H9 (cell line): ENCODE results near the gene TSPAN31. TPM values are rescaled to one million over a fixed set of nuclear protein-coding genes. Genes with fewer than 3 reads are reported as not detected.

Source experiments
- DNase-seq: peaks from one replicate; pipeline ENCODE4 v3.0.0-alpha.2; 2017
- H2AFZ ChIP-seq: one replicate; pipeline ENCODE4 v1.6.1; 2013; ENCODE audit warnings: mild to moderate bottlenecking, low read length, control low read depth, moderate library complexity
- H2AK5ac ChIP-seq: 2 replicates; pipeline ENCODE4 v1.6.1; 2013; ENCODE audit warnings: low read length, control low read depth, mixed read lengths; ENCODE audit not compliant: insufficient read length
- H2BK120ac ChIP-seq: one replicate; pipeline ENCODE4 v1.6.1; 2013; ENCODE audit warnings: low read depth, mild to moderate bottlenecking, low read length, control low read depth, inconsistent platforms; ENCODE audit not compliant: poor library complexity, severe bottlenecking
- H2BK12ac ChIP-seq: 2 replicates; pipeline ENCODE4 v1.6.1; 2013; ENCODE audit warnings: low read length, control low read depth, mixed read lengths, low read depth; ENCODE audit not compliant: insufficient read length
- H2BK15ac ChIP-seq: 2 replicates; pipeline ENCODE4 v1.6.1; 2013; ENCODE audit warnings: low read depth, low read length, control low read depth
- H2BK20ac ChIP-seq: one replicate; pipeline ENCODE4 v1.6.1; 2013; ENCODE audit warnings: low read depth, mild to moderate bottlenecking, low read length, control low read depth, inconsistent platforms; ENCODE audit not compliant: poor library complexity, severe bottlenecking
- H2BK5ac ChIP-seq: 2 replicates; pipeline ENCODE4 v1.6.1; 2013; ENCODE audit warnings: low read length, control low read depth, mixed read lengths; ENCODE audit not compliant: insufficient read length
- H3K14ac ChIP-seq: 2 replicates; pipeline ENCODE4 v1.6.1; 2013; ENCODE audit warnings: low read length, control low read depth; ENCODE audit not compliant: insufficient read depth
- H3K18ac ChIP-seq: 2 replicates; pipeline ENCODE4 v1.6.1; 2013; ENCODE audit warnings: low read depth, mild to moderate bottlenecking, mixed read lengths, low read length, control low read depth; ENCODE audit not compliant: insufficient read length
- H3K23ac ChIP-seq: 2 replicates; pipeline ENCODE4 v1.6.1; 2013; ENCODE audit warnings: low read length, control low read depth, mixed read lengths, low read depth; ENCODE audit not compliant: insufficient read length
- H3K23me2 ChIP-seq: 2 replicates; pipeline ENCODE4 v1.6.1; 2013; ENCODE audit warnings: low read depth, mild to moderate bottlenecking, mixed read lengths, low read length, control low read depth; ENCODE audit not compliant: insufficient read length, poor library complexity, severe bottlenecking
- H3K27ac ChIP-seq: 2 replicates; pipeline ENCODE4 v1.5.1; 2013; ENCODE audit warnings: low read length, control low read depth, mixed read lengths, low read depth; ENCODE audit not compliant: insufficient read length
- H3K27me3 ChIP-seq: 2 replicates; pipeline ENCODE4 v1.6.1; 2013; ENCODE audit warnings: low read length, control low read depth, inconsistent platforms; ENCODE audit not compliant: insufficient read depth
- H3K4ac ChIP-seq: 2 replicates; pipeline ENCODE4 v1.6.1; 2013; ENCODE audit warnings: low read depth, mild to moderate bottlenecking, control low read depth, inconsistent platforms, low read length, moderate library complexity
- H3K4me1 ChIP-seq: 2 replicates; pipeline ENCODE4 v1.6.1; 2013; ENCODE audit warnings: low read length, control low read depth, inconsistent platforms; ENCODE audit not compliant: insufficient read depth
- H3K4me2 ChIP-seq: 2 replicates; pipeline ENCODE4 v1.6.1; 2013; ENCODE audit warnings: low read length, control low read depth, mixed read lengths; ENCODE audit not compliant: insufficient read length, insufficient read depth
- H3K56ac ChIP-seq: 2 replicates; pipeline ENCODE4 v1.6.1; 2013; ENCODE audit warnings: low read depth, mild to moderate bottlenecking, mixed read lengths, low read length, control low read depth; ENCODE audit not compliant: insufficient read length
- H3K79me1 ChIP-seq: 2 replicates; pipeline ENCODE4 v1.6.1; 2013; ENCODE audit warnings: low read depth, mild to moderate bottlenecking, moderate library complexity, low read length, control low read depth, inconsistent platforms; ENCODE audit not compliant: insufficient read depth, poor library complexity, severe bottlenecking
- H3K79me2 ChIP-seq: 2 replicates; pipeline ENCODE4 v1.6.1; 2013; ENCODE audit warnings: low read length, control low read depth, inconsistent platforms; ENCODE audit not compliant: insufficient read depth
- H3K9ac ChIP-seq: 2 replicates; pipeline ENCODE4 v1.6.1; 2013; ENCODE audit warnings: low read length, control low read depth, mixed read lengths; ENCODE audit not compliant: insufficient read length; ENCODE audit errors: extremely low read depth
- H3K9me3 ChIP-seq: one replicate; pipeline ENCODE4 v1.6.1; 2013; ENCODE audit warnings: low read depth, low read length, inconsistent platforms; ENCODE audit not compliant: control insufficient read depth
- H3T11ph ChIP-seq: one replicate; pipeline ENCODE4 v1.6.1; 2013; ENCODE audit warnings: mild to moderate bottlenecking, low read length, control low read depth, inconsistent platforms
- H4K20me1 ChIP-seq: one replicate; pipeline ENCODE4 v1.6.1; 2013; ENCODE audit not compliant: control insufficient read depth, insufficient read length, insufficient read depth
- H4K5ac ChIP-seq: 2 replicates; pipeline ENCODE4 v1.6.1; 2013; ENCODE audit warnings: low read depth, mild to moderate bottlenecking, mixed read lengths, low read length, control low read depth; ENCODE audit not compliant: insufficient read length
- H4K8ac ChIP-seq: replicated peaks from 2 replicates; pipeline ENCODE4 v1.6.1; 2013; ENCODE audit warnings: low read length, control low read depth, mixed read lengths, low read depth; ENCODE audit not compliant: insufficient read length
- H4K91ac ChIP-seq: 2 replicates; pipeline ENCODE4 v1.6.1; 2013; ENCODE audit warnings: low read depth, mild to moderate bottlenecking, moderate library complexity, mixed read lengths, low read length, control low read depth; ENCODE audit not compliant: insufficient read length
- H3K27ac Mint-ChIP-seq, 3 experiments: 2 replicates in 2 of 3; 3 replicates in 1 of 3; pipeline ENCODE4 v1.8.0; 2020 to 2021; ENCODE audit warnings: mixed read lengths in 3 of 3, mild to moderate bottlenecking in 1 of 3, moderate library complexity in 1 of 3
- H3K27me3 Mint-ChIP-seq: 2 replicates; pipeline ENCODE4 v1.8.0; 2021; ENCODE audit warnings: low read depth, mild to moderate bottlenecking, moderate library complexity, mixed read lengths
- H3K36me3 Mint-ChIP-seq, 3 experiments: 2 replicates in 2 of 3; 3 replicates in 1 of 3; pipeline ENCODE4 v1.8.0; 2020 to 2021; ENCODE audit warnings: low read depth in 3 of 3, mixed read lengths in 3 of 3; ENCODE audit not compliant: insufficient read depth in 1 of 3
- H3K4me1 Mint-ChIP-seq, 2 experiments: 2 replicates each; pipeline ENCODE4 v1.8.0; 2020; ENCODE audit warnings: mixed read lengths in 2 of 2
- H3K4me3 Mint-ChIP-seq, 2 experiments: 2 replicates in 1 of 2; 3 replicates in 1 of 2; pipeline ENCODE4 v1.8.0; 2020 to 2021; ENCODE audit warnings: mild to moderate bottlenecking in 2 of 2, mixed read lengths in 2 of 2, moderate library complexity in 1 of 2
- H3K9me3 Mint-ChIP-seq, 2 experiments: 2 replicates in 1 of 2; 3 replicates in 1 of 2; pipeline ENCODE4 v1.8.0; 2020; ENCODE audit warnings: mild to moderate bottlenecking in 2 of 2, mixed read lengths in 2 of 2, moderate library complexity in 1 of 2
- CTCF ChIP-seq: fragments of 200-600 bp; sonication (generic); conservative IDR thresholded peaks from 3 replicates; pipeline ENCODE4 v1.8.0; 2021; ENCODE audit warnings: antibody characterized with exemption, mild to moderate bottlenecking
- WGBS: extraction: QIAGEN DNeasy Blood & Tissue Kit; methylation state at CpG from one replicate; pipeline ENCODE4 v1.1.7; 2013; ENCODE audit warnings: missing lambda C conversion rate, low lambda C conversion rate, mixed read lengths; ENCODE audit not compliant: insufficient read length; ENCODE audit errors: extremely low coverage; 5-methylcytosine and 5-hydroxymethylcytosine counted together
- total RNA-seq: library from RNA; stranded (reverse); gene quantifications from 2 replicates; pipeline ENCODE4 v1.2.1, GENCODE V29; 2021

The TSPAN31 gene
- total RNA-seq, 1 experiment from 2014 or later: 20.0 TPM

GRCh38 chr12:57779736-57780135, 34.9 kb downstream of the TSPAN31 start:
- Histone ChIP-seq H2BK12ac (no peak overlapping the region), H4K5ac (no peak overlapping the region), H3K79me2 (no peaks in the 10 kb centered on the region; the same call in 1 of the 2 replicates), H4K8ac (no peak overlapping the region), H2BK120ac (no peak overlapping the region), H3K23ac (no peak overlapping the region), H3K4me1 (no peaks in the 10 kb centered on the region), H4K20me1 (no peaks in the 10 kb centered on the region), H3K4ac (no peak overlapping the region), H3K56ac (no peak overlapping the region), H2AFZ (no peak overlapping the region), H3K79me1 (no peaks in the 10 kb centered on the region), H2BK20ac (no peak overlapping the region), H3K18ac (no peak overlapping the region), H3K27me3 (no peaks in the 10 kb centered on the region), H3K23me2 (peaks cover 5% of the 10 kb centered on the region), H3T11ph (no peak overlapping the region), H4K91ac (no peak overlapping the region), H3K14ac (no peak overlapping the region), H2BK15ac (no peak overlapping the region), H2BK5ac (no peak overlapping the region), H3K9me3 (no peaks in the 10 kb centered on the region), H3K27ac (no peak overlapping the region), H2AK5ac (no peak overlapping the region), H3K9ac (no peak overlapping the region), H3K4me2 (no peak overlapping the region)
- peaks cover 4 to 7% of the 10 kb centered on the region in 2 experiments for H3K4me1 Mint-ChIP-seq
- peaks cover 5 to 15% (median 6%) of the 10 kb centered on the region in 3 experiments for H3K36me3 Mint-ChIP-seq
- no peaks in the 10 kb centered on the region; the same call in 1 of the 2 replicates for H3K27me3 Mint-ChIP-seq
- H3K9me3 Mint-ChIP-seq: peaks cover 0 to 3% of the 10 kb centered on the region in 2 experiments; a peak in 2 of 5 replicates
- WGBS: no CpG with 5 or more reads among the region's 1 CpG
- no peak for DNase-seq
- H3K27ac Mint-ChIP-seq: no peak overlapping the region
- H3K4me3 Mint-ChIP-seq: no peak overlapping the region
- TF ChIP-seq CTCF: no peak
